Aorta (tissue), 5 donors: ENCODE data around the gene ASTN1. TPM values are rescaled to one million over a fixed set of nuclear protein-coding genes. Genes with fewer than 3 reads are reported as not detected.

Experiments
- ATAC-seq: fragments of 200-7000 bp; cut with Tn5 transposase; one replicate; pipeline ENCODE4 v1.9.1; 2022; ENCODE audit warnings: moderate library complexity; ENCODE audit not compliant: low FRiP score
- DNase-seq, 2 donors: peaks; one replicate each; pipeline ENCODE4 v3.0.0-alpha.2; 2020
- H3K27ac ChIP-seq, 2 donors: one replicate each; pipeline ENCODE4 v1.5.1; 2013; ENCODE audit warnings: low read length in 2 of 2, mild to moderate bottlenecking in 2 of 2, moderate library complexity in 2 of 2, control low read depth in 1 of 2, inconsistent platforms in 1 of 2, low read depth in 1 of 2
- H3K27me3 ChIP-seq, 2 donors: one replicate each; pipeline ENCODE4 v1.6.1; 2013; ENCODE audit warnings: control low read depth in 1 of 2, low read length in 1 of 2, mild to moderate bottlenecking in 1 of 2, moderate library complexity in 1 of 2; ENCODE audit not compliant: insufficient read depth in 2 of 2, control insufficient read depth in 1 of 2
- H3K36me3 ChIP-seq, 2 donors: one replicate each; pipeline ENCODE4 v1.6.1; 2013; ENCODE audit warnings: control low read depth in 1 of 2, low read length in 1 of 2, mild to moderate bottlenecking in 1 of 2; ENCODE audit not compliant: insufficient read depth in 2 of 2, control insufficient read depth in 1 of 2
- H3K4me1 ChIP-seq, 2 donors: one replicate each; pipeline ENCODE4 v1.6.1; 2013; ENCODE audit warnings: low read length in 2 of 2, control low read depth in 1 of 2, mild to moderate bottlenecking in 1 of 2, moderate library complexity in 1 of 2; ENCODE audit not compliant: insufficient read depth in 2 of 2, control insufficient read depth in 1 of 2
- H3K4me3 ChIP-seq, 2 donors: one replicate each; pipeline ENCODE4 v1.5.1; 2013; ENCODE audit warnings: low read length in 2 of 2, control low read depth in 1 of 2, mild to moderate bottlenecking in 1 of 2
- H3K9me3 ChIP-seq: one replicate; pipeline ENCODE4 v1.6.1; 2013; ENCODE audit warnings: mild to moderate bottlenecking, low read length; ENCODE audit not compliant: control insufficient read depth
- WGBS, 2 donors: extraction: QIAGEN DNeasy Blood & Tissue Kit; methylation state at CpG; one replicate each; pipeline ENCODE4 v1.1.7; 2013; 5-methylcytosine and 5-hydroxymethylcytosine counted together
- intact Hi-C, 2 donors: fragments of 100-400 bp; cut with DNase I; formaldehyde crosslinking; loops; one replicate each; pipeline versions ENCODE4 v1.14.2 to v1.15.0; 2022
- polyA plus RNA-seq, 2 donors: library from polyadenylated mRNA; stranded (reverse); fragments of 200-250 nt; gene quantifications; one replicate each; pipeline ENCODE4 v1.2.3, GENCODE V29; 2013
- total RNA-seq, 2 donors: library from RNA; stranded (reverse); fragmentation: NEBNext Ultra II Directional; extraction: Animal tissue kit (Norgen Biotek cat#: 25700); gene quantifications; one replicate each; pipeline ENCODE4 v1.2.1, GENCODE V29; 2021
- donor health status: healthy with polysubstance abuse.
- donor health status: Bipolar disorder and iron deficiency.
- donor health status: DM: no; HTN: no; CAD: no.
- donor health status: DM: no; HTN: no; CAD: no.
- donor health status: DM: yes; HTN: yes; CAD: no.

Gene ASTN1
- total and polyA plus RNA-seq, 4 donors = 0.06 to 0.33 TPM; not detected in 2

GRCh38 chr1:177142010-177142409 is 22.5 kb downstream of the ASTN1 start:
- DNase-seq (no peak), ATAC-seq (no peak)
- no peak overlapping the region for H3K27ac ChIP-seq
- H3K27me3 ChIP-seq = peaks cover 0 to 1% of the 10 kb centered on the region in 2 donors
- intact Hi-C loops = no loop called here
- H3K36me3 ChIP-seq = no peaks in the 10 kb centered on the region
- H3K4me1 ChIP-seq = no peaks in the 10 kb centered on the region
- WGBS, 2 donors = 80 to 94% methylated on average over 1 of the region's 1 CpG
- H3K9me3 ChIP-seq = no peaks in the 10 kb centered on the region
- no peak overlapping the region for H3K4me3 ChIP-seq

DNA sequence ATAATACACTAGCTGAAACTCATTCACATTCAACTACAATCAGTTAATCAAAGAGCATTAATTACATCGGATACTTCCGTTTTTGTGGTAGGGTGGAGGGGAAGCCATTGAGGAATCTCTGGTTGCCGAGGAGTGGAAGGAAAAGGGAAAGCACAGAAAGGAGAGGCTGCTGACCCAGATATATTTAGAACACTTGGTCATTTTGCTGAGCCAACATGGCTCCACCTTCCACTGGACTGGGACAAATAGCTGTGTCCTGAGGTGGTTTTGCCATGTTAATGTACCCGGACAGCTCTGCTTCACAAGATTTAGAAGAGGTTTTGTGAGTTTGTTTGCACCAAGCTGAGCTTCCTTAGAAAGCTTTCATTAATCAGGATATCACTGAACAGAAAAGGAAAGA is 26.2 kb downstream of the ASTN1 start:
- ATAC-seq = no peak
- H3K4me3 ChIP-seq = no peak overlapping the region

DNA sequence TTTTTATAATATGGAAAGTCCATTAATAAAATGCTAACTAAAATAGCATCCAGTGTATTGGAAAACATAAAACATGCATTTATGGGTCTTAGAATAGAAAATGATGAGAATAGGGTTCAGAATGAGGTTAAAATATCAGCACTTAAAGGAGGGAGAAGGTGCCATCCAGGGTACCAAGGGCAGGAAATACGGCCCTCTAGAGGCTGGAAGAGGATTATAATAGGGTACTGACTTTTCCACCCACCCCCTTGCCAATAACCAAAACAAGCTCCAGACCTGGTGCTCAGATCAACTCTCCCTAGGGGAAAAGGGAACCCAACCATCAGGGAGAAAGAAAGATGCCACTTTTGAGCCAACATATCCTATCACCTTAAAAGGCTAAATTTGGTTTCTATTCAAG is 26.7 kb downstream of the ASTN1 start:
- 50 to 57% methylated on average over 1 of the region's 1 CpG for WGBS, 2 donors
- ATAC-seq = no peak
- DNase-seq = no peak
- Histone ChIP-seq H3K4me3 (no peak overlapping the region), H3K4me1 (no peaks in the 10 kb centered on the region), H3K27me3 (no peaks in the 10 kb centered on the region), H3K36me3 (no peaks in the 10 kb centered on the region), H3K9me3 (no peaks in the 10 kb centered on the region), H3K27ac (no peak overlapping the region)
- intact Hi-C loops = no loop called here

More for the DNA sequence above, 26.2 kb downstream of the ASTN1 start:
- Histone ChIP-seq H3K27me3 (no peaks in the 10 kb centered on the region), H3K9me3 (no peaks in the 10 kb centered on the region), H3K36me3 (no peaks in the 10 kb centered on the region), H3K4me1 (no peaks in the 10 kb centered on the region), H3K27ac (no peak overlapping the region)
- no peak for DNase-seq
- WGBS, 2 donors = 86 to 91% methylated on average over 4 of the region's 4 CpGs
- intact Hi-C loops = no loop called here

GRCh38 chr1:177135250-177135649 is 29.3 kb downstream of the ASTN1 start:
- Histone ChIP-seq H3K9me3 (no peaks in the 10 kb centered on the region), H3K36me3 (no peaks in the 10 kb centered on the region), H3K27ac (no peak overlapping the region), H3K4me3 (no peak overlapping the region), H3K27me3 (no peaks in the 10 kb centered on the region), H3K4me1 (no peaks in the 10 kb centered on the region)
- 46 to 64% methylated on average over 4 of the region's 4 CpGs for WGBS, 2 donors
- intact Hi-C loops = no loop called here
- no peak for ATAC-seq
- no peak for DNase-seq

DNA sequence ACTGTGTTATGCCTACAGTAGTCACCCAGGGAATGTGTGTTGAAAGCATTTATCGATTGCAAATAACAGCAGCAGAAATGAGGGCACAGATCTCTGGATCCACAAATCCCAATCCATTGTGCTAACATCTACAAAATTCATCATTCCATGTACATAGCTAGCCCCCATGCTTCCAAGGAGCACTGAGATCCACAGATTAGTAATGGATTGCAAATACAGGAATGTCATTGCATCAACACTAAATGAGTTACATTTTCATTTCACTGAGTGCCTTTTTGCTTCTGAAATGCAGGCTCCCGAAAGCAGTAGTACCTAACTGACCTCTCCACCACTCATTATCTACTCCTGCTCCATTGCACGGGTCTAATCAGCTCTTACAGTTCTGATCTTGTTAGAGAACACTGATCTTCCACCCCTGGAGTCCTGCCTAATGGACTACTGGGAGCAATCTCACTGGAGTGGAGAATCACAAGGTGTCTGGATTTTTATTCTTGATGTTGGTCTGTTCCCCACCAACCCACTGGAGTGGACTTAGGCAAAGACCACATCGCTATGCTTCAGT is 30.5 kb downstream of the ASTN1 start:
- no peak for DNase-seq
- Histone ChIP-seq H3K4me3 (no peak overlapping the region), H3K36me3 (no peaks in the 10 kb centered on the region), H3K9me3 (no peaks in the 10 kb centered on the region), H3K4me1 (no peaks in the 10 kb centered on the region), H3K27me3 (no peaks in the 10 kb centered on the region), H3K27ac (no peak overlapping the region)
- intact Hi-C loops = no loop called here
- ATAC-seq = no peak
- 83 to 85% methylated on average over 4 of the region's 4 CpGs for WGBS, 2 donors

DNA sequence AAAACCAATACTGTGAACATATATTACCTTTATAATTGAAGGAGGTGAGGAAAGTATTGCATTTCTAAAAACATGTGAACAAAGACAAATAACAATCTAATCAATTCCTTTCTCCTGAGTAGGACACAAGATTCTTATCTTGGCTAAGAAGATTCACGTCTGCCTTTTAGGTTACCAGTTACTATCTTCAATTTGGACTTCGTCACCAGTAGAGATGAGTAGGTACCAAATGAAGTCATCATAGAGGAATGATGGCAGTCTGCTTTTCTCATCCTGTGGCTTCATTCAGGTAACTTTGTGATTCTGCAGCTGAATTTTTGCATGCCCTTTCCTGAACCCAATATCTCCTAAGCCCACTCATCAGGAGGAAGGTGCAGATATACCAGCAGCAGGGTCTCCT is 32.4 kb downstream of the ASTN1 start:
- Histone ChIP-seq H3K27ac (no peak overlapping the region), H3K4me1 (no peaks in the 10 kb centered on the region), H3K9me3 (no peaks in the 10 kb centered on the region), H3K4me3 (no peak overlapping the region), H3K27me3 (no peaks in the 10 kb centered on the region), H3K36me3 (no peaks in the 10 kb centered on the region)
- intact Hi-C loops = no loop called here
- ATAC-seq (no peak), DNase-seq (no peak)
- WGBS, 2 donors = 86 to 90% methylated on average over 2 of the region's 2 CpGs

DNA sequence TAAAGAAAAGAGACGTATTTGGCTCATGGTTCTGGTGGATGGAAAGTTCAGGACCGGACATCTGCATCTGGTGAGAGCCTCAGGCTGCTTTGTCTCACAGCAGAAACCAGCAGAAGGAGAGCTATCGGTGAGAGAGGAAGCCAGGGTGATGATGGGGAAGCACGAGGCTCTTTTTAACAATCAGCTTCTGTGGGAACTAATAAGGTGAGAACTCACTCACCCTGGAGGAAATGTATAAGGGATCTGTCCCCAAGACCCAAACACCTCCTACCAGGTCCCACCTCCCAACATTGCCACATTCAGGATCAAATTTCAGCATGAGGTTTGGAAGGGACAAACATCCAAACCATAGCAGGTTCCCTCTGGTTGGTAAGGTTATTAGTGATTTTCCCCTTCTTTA is 32.8 kb downstream of the ASTN1 start:
- DNase-seq (no peak), ATAC-seq (no peak)
- H3K27me3 ChIP-seq = no peaks in the 10 kb centered on the region
- no peaks in the 10 kb centered on the region for H3K36me3 ChIP-seq
- no peak overlapping the region for H3K27ac ChIP-seq
- no peaks in the 10 kb centered on the region for H3K9me3 ChIP-seq
- WGBS, 2 donors = 64 to 75% methylated on average over 4 of the region's 4 CpGs
- intact Hi-C loops = no loop called here
- H3K4me3 ChIP-seq = no peak overlapping the region
- no peaks in the 10 kb centered on the region for H3K4me1 ChIP-seq

- no peaks in the 10 kb centered on the region for H3K27me3 ChIP-seq
- H3K36me3 ChIP-seq = no peaks in the 10 kb centered on the region
- H3K27ac ChIP-seq = no peak overlapping the region
- H3K4me3 ChIP-seq = no peak overlapping the region
- ATAC-seq (no peak), DNase-seq (no peak)
- H3K4me1 ChIP-seq = no peaks in the 10 kb centered on the region
- 71 to 77% methylated on average over 5 of the region's 5 CpGs for WGBS, 2 donors
- intact Hi-C loops = no loop called here
- peaks cover 3% of the 10 kb centered on the region for H3K9me3 ChIP-seq
These were observed 34.0 kb downstream of the ASTN1 start for GRCh38 chr1:177130451-177130945.

GRCh38 chr1:177128665-177129281 is 35.7 kb downstream of the ASTN1 start:
- intact Hi-C loops = no loop called here
- no peaks in the 10 kb centered on the region for H3K36me3 ChIP-seq
- ATAC-seq = no peak
- H3K27me3 ChIP-seq = no peaks in the 10 kb centered on the region
- H3K27ac ChIP-seq = no peak overlapping the region
- 79 to 85% methylated on average over 4 of the region's 4 CpGs for WGBS, 2 donors
- no peak overlapping the region for H3K4me3 ChIP-seq
- no peak for DNase-seq
- H3K4me1 ChIP-seq = no peaks in the 10 kb centered on the region
- peaks cover 3% of the 10 kb centered on the region for H3K9me3 ChIP-seq
